NOMO-1 treated with DMSO at 0.1 percent for 48 hours (cell line): ENCODE results near the gene SUSD4.
"Not testable (repeated sequence)": the region's sequence is repeated elsewhere in the genome, so short reads cannot be mapped to it uniquely, and the experiment has no call there.

Experiments used
- DNase-seq: peaks from one replicate; lab custom pipeline; 2025; ENCODE audit not compliant: unreplicated experiment; lab: John Stamatoyannopoulos, UW

The SUSD4 gene, protein sequence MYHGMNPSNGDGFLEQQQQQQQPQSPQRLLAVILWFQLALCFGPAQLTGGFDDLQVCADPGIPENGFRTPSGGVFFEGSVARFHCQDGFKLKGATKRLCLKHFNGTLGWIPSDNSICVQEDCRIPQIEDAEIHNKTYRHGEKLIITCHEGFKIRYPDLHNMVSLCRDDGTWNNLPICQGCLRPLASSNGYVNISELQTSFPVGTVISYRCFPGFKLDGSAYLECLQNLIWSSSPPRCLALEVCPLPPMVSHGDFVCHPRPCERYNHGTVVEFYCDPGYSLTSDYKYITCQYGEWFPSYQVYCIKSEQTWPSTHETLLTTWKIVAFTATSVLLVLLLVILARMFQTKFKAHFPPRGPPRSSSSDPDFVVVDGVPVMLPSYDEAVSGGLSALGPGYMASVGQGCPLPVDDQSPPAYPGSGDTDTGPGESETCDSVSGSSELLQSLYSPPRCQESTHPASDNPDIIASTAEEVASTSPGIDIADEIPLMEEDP

DNA sequence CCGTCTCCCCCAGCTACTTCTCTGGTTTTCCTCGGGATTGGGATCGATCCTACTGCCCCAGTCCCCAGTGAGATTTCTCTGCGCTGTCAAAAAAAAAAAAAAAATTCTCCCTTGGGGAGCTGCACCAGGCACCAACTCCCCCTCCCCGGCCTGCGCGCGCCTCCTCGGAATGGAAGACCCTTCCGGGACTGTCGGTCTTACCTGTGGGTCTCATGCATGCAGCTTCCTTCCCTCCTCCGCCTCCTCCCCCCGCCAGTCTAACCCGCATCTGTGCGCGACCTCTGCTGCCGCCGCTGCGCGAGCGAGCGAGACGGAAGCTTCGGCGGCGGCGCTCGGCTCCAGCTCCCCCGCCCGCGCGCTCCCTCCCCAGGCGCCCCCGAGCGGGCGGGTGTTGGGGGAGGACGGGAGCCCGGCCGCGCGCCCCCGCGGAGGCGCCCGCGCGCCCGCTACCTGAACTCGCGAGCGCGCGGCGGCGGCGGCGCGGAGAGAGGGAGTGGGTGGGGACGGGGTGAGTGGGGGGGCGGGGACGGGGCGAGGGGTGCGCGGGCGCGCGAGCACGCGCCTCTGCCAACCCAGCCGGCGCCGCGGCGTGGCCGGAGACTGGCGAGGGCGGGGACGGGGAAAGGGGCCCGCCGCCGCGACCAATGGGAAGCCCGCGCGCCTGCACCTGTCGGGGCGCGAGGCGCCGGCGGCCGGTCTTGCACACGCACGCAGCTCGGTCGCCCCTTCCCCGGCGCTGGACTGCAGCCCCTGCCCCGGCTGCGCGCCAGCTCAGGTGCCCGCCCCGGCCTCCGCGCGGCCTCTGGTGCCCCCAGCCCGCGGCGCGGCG is at the start of gene SUSD4:
SUSD4 (minus strand) TSS at position 321 of the 829 bp plus-strand sequence. CDS start 751 bp downstream, outside the sequence.
- DNase-seq = peak; percentile 30

DNA sequence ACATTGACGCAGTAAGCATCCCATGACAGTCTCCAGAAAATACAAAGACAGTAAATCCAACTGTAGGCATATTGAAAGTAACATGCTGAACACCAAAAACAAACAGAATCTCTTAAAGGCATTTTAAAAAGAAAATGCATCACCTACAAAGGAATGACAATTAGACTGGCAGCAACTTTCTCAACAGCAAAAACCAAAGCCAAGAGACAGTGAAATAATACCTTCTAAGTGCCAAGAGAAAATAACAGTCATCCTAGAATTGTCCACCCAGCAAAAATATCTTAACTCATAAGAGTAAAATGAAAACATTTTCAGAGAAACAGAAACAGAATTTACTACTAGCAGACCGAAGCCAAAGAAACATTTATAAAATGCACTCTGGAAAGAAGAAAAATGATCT is 49.2 kb upstream of the SUSD4 start:
- no peak for DNase-seq

DNA sequence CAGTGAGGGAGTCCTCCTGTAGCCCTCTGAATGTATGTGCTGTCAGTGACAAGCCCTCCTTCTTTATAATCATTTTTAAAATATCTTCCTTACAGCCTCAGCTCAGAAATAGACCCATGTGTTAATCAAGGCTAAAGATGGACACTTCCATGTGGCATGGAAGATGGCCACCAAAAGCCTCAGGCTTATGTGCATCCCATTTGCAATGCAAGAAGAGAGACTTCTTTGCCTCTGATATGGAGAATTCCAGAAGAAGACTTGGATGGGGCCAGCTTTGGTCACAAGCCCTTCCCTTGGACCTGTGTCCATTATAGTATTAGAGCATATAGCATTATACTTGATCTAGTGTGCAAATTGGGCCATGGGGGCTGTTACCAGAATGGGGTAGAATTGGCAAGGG is 47.7 kb upstream of the SUSD4 start:
- DNase-seq = no peak

DNA sequence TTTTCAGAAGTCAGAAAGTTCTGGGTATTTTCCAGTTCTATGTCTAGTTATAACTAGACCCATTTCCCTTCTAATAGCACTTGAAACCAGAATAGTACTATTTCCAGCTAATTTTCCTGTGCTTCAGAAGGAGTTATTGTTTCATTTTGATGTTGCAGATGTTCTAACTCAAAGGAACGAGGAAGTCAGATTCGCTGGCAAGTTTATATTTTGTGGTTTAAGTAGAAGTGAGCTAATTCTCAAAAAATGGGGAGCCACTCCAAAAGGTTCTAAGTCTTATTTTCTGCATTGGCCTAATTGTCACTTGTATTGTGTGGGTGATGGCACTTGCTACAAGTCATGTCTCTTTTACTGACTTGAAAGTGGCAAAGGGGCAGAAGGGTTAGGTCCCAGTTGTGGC is 47.3 kb upstream of the SUSD4 start:
- DNase-seq = no peak

DNA sequence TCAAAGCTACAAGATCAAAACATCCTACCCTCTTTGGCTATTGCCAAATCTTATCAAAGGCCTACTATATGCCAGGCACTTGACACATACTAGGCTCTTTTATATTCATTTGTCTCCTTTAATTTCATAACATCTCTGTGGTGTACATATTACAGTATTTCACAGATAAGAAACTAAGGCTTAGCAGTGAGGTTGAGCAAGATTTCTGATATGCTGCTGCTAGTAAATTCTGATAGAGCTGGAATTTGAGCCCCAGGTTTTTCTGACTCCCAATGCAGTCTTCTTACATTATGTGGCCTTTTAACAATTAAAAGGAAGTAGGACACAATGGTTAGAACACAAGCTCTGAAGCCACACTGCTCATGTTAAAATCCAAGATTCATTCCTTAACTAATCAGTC is 46.1 kb upstream of the SUSD4 start:
- no peak for DNase-seq

DNA sequence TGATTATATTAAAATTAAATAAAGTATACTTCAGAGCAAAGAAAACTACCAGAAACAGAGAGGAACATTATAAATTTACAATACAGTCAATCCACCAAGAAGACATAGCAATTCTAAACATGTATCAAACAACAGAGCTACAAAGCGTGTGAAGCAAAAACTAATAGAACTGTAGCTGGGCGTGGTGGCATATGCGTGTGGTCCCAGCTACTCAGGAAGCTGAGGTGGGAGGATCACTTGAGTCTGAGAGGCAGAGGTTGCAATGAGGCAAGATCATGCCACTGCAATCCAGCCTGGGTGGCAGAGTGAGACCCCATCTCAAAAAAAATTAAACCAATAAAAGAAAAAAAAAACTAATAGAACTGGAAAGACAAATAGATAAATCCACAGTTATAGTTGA is 41.5 kb upstream of the SUSD4 start:
- DNase-seq = no peak

DNA sequence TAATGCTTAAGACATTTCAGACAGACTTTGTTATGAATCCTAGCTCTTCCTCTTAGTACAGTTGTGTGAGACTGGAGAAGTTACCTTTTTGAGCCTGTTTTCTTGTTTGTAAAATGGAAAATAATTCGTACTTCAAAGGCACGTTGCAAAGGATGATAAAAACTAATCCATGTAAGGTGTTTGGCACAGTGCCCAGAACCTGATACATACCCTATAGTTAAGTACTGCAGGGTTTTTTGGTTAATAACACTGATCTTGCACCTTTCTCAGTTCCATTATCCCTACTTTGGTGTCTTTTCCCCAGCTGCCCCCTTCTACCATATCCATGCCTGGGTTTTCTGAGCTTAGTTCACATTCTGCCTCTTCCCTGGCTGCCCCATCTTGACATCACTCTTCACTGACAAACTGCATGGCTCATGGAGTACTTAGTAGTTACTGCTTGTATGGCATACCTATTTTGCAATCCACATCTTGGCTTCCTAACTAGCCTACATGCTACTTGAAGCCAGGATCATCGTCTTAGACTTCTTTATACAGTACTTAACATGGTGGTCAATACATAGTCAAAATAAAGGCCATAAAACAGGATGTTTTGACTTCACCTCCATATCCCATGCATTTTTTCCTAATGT is 39.3 kb upstream of the SUSD4 start:
- DNase-seq = no peak

DNA sequence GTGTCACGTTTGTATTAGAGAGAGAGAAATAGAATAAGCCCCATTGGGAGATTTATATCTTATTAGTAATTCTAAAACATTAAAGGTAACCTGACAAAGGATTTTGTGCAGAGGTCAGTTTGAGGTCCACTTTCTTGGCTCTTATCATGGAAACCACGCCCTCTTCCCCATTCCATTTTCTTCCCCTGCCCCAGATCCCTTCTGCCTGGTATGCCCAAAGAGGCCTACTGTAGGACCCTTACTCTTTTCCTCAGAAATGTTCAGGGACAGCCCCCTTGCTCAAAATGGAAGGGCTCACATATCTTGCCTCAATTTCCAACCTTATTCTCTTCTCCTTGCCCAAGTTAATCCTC is 38.8 kb upstream of the SUSD4 start:
- no peak for DNase-seq

DNA sequence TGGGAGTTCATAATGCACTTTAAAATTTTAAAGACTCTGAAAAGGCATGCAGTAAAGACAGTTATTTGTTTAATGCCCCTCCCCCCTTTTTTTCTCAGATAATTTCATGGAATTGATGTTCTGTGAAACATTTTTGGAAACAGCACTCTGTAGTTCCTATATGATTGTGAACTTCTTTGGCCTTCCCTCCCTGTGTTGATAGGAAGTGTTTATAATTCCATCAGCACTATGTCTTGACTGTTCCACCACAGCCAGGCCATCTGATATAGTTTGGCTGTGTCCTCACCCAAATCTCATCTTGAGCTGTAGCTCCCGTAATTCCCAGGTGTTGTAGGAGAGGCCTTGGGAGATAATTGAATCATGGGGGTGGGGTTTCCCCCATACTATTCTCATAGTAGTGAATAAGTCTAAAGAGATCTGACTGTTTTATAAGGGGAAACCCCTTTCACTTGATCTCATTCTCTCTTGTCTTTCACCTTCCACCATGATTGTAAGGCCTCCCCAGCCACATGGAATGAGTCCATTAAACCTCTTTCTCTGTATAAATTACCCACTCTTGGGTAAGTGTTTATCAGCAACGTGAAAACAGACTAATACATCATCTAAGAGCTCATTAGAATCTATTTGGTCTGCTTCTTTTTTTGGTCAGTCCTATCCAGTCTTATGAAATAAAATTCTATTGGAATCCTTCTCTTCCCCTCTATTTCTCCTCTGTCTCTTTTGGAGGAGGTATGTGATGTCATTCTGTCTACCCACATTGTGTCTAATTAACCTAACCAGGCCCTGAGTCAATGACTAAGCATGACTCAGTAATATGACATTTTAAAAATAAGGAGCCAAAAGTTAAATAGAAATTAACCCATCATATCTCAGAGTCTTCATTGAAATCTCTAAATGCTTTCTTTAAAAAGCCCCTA is 38.2 kb upstream of the SUSD4 start:
- DNase-seq = no peak

DNA sequence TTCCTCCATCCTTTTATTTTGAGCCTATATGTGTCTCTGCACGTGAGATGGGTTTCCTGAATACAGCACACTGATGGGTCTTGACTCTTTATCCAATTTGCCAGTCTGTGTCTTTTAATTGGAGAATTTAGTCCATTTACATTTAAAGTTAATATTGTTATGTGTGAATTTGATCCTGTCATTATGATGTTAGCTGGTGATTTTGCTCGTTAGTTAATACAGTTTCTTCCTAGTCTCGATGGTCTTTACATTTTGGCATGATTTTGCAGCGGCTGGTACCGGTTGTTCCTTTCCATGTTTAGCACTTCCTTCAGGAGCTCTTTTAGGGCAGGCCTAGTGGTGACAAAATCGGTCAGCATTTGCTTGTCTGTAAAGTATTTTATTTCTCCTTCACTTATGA is 35.4 kb upstream of the SUSD4 start:
- DNase-seq = not testable (repeated sequence)

DNA sequence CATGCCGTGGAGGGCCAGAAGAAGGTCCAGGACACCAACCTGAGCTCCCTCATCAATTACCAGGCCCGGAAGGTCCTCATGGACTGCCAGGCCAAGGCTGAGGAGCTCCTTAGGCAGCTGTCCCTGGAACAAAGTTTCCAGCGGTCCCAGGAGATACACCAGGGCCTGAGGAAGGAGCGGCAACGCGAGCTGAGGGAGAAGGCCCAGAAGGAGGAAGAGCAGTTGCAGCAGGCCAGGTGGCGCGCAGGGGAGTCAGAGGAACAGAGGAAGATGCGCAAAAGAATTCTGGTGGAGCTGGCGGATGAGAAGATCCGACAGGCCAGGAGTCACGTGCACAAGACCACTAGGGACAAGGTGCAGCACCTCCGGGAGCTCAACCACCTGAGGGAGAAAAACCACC is 30.7 kb upstream of the SUSD4 start:
- DNase-seq = no peak

DNA sequence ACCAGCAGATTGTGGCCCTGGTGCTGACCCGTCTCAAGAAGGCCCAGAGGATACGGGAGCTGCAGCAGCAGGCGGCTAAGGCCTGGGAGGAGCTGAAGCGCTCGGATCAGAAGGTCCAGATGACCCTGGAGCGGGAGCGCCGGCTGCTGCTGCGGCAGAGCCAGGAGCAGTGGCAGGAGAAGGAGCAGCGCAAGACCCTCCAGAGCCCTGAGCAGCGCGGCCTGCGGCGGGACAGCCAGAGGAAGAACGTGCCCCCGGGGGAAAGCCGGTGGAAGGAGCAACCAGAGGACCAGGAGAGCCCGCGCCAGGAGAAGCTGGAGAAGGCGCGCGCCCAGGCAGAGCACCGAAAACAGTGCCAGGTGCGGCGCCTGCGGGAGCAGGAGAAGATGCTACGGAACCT is 30.3 kb upstream of the SUSD4 start:
- no peak for DNase-seq

DNA sequence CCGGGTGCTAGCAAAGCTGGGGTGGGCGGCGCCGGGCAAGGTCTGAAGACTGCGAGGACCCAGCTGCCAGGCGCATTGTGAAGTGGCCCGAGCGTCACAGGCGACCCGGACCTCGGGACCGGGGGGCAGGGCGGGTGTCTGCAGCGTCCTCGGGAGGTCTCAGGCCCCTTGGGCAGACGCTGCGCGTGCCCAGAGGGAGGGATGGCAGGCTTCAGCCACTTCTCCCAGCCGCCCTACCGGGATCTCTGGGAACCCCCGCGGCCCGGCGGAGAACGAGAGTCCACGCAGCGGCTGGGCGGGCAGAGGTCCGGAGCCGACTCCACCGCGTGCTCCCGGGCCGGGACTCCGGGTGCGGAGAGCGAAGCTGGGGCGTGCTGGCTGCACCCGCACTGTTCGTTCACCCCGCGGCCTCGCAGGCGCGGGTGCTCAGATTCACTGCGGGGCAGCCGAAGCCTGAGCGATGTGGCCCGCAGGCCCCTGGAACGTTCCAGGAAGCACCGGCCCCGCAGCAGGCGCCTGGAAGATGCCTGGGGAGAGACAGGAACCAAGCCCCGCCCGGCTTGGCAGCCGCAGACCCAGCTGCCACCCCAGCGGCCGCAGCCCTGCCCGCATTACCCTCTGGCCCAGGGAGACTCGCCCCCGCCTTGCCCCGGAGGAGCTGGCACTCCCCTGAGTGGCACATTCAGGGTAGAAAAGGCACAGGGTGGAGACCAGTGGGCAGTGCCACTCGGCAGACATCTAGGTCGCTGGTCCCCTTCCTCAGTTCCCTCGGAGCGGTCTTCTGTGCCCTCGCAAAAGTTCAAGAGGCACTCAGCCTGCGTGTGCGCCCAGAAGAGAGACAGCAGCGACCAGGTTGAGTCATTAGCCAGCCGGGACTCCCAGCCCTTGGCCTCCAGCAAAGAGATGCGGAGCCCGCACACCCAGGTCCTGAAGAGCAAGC is 29.6 kb upstream of the SUSD4 start, which contains the start of gene CCDC185:
CCDC185 (plus strand) TSS at position 141 of the 940 bp plus-strand sequence; CDS start at position 202, 61 bp downstream.
- DNase-seq = no peak

DNA sequence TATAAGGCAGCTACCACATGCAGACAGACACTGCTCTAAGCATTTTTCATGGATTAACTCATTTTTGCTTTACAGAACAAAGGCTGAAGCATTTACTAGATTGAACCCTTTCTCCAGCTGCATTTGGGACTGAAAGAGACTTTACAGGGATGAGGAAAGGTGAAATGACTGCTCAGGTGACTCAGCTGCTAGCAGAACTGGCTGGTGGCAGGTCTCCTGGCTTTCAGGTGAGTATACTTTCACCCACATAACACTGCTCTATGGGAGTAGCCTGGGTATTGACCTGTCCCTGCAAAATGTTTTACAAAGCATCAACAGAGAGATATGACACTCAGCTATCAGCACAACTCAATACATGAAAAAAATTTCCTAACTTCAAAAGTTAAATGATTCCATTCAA is 26.6 kb upstream of the SUSD4 start:
- DNase-seq = no peak

DNA sequence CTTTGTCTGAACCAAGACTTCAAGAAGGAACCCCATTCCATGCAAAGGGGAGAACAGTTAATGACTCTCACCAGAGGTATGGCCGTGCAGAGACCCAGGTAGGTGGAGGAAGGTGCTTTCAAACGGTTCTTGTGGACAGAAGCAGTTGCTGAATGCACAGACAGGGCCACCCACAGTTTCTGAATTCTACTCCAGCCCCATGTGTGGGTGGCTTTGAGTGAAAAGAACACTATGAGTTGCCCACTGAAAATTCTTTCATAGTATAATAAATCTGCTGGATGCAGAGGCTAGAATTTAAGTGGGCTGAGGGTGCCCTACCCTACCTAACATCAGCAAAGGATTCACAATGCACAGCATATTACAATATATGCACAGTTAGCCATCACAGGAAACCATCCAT is 22.0 kb upstream of the SUSD4 start:
- DNase-seq = no peak

DNA sequence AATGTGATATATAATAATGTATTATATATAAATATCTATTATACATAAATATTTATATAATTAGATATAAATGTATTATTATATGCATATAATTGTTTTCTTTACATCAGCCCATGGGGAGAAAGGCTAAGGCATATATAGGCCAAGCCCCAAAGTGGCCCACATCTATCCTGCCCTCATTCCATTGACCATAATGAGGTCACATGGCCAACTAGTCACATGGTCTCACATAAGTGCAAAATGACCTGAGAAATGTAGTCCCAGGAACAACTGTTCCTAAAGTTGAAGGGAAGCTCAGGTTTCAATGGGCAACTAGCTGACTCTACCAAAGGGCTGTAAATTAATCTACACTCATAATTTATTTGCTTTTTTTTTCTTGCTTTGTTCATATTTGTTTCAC is 14.8 kb upstream of the SUSD4 start:
- DNase-seq = no peak

DNA sequence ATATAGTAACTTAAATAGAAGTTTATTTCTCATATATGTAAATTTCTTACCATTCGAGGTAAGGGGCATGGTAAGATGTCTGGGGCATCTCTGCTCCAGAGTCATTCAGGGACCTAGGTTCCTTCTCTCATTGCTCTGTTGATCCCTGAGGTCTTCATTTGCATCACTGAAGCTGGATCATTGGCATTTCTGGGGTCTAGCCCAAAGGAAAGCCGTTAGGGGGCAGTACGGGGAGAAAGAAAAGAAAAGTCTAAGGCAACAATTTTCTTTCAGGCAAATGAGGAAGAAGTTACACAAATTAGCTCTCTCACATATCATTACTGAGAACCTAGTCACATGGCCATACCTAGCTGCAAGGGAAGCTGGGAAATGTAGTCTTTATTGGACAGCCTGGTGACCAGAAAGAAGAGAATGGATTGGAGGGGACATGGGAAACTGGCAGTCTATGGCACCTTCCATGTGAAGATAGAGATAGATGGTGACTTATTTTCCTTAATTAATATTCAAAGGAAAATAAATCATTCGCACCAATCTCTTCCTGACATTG is 10.2 kb upstream of the SUSD4 start:
- DNase-seq = no peak

DNA sequence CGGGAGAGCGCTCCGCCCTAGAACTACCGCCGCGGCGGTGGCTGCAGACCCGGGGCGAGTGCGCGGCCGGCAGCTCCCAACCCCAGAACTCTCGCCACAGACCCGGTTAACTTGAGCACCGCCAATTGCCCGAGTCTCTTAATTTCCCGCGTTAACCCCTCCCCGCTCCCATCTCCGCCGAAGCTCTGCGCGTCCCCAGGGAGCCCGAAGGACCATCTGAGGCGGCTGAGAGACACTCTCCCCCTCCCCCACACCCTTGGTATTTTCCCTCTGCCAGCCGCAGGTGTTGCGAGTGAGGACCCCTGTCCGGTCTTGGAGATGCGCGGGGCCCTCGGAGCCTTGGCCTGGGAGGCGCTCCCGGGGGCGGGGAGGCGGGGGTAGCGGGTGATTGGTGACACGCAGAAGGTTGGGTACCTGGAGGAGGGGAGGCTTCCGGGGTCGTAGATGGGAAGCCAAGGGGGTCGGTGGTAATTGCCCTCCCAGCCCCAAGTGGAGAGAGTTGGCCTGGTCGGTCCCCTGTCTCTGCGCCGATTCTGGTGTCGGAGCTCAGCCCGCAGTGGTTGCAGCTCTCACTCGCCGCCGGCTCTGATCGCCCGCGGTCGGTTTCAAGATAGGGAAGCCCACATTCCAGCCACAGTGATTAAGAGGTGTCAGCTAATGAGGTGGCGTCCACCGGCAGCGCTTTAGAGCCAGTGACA is 858 bp upstream of the SUSD4 start:
- DNase-seq = no peak
